Measurements from ENCODE around the gene PALD1. TPM values are rescaled to one million over a fixed set of nuclear protein-coding genes. Genes with fewer than 3 reads are reported as not detected.
A peak's percentile ranks its signal among the peaks of the same experiment; 100 is the strongest.

Gene PALD1
- total and polyA plus RNA-seq, 2 of the 13 experiments (the other 11 are each of a cell fraction or from before 2014, with no cell fraction given): 0.07 to 0.09 TPM

DNA sequence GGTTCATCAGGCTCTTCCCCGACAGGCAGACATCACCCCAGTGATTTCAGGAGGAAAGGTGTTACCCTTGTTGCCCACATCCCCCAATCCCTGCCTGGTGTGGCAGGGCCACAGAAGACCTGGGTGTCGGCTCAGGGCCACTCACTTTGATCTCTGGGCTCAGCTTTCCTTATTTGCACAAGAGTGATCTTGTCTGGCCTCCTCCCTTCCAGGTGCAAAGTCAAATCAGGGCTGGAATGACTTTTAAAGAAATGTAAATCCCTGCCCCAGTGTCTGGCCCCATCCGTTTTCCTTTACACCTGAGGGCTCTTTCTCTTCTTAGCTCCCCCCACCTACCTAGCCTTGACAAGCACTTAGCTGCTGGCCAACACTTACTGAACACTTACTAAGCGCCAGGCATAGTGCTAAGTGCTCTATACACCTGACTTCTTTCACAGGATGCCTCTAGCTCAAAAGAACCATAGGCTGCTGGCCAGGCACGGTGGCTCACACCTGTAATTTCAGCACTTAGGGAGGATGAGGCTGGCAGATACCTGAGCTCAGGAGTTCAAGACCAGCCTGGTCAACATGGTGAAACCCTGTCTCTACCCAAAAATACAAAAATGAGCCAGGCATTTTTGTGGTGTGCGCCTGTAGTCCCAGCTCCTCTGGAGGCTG lies 36.1 kb upstream of the PALD1 start (continued):
- TF ChIP-seq RARA (CRISPR knock-in tag; IDR thresholded peaks at IDR 0.05) (peak; percentile 83), DPF2 (CRISPR knock-in tag; IDR thresholded peaks at IDR 0.05; ENCODE audit: borderline replicate concordance, low read depth) (no peak; the same call in 1 of the 2 replicates), NCOR1 (IDR thresholded peaks at IDR 0.05; ENCODE audit: borderline replicate concordance, low read length) (peak; percentile 31; the same call in 1 of the 2 replicates), SRY (CRISPR knock-in tag; IDR thresholded peaks at IDR 0.05) (no peak), GPBP1L1 (CRISPR knock-in tag; IDR thresholded peaks at IDR 0.05) (no peak), MTF1 (CRISPR knock-in tag; IDR thresholded peaks at IDR 0.05) (no peak), PAXIP1 (CRISPR knock-in tag; conservative IDR thresholded peaks at IDR 0.05) (peak; percentile 82), RXRB (CRISPR knock-in tag; IDR thresholded peaks at IDR 0.05; ENCODE audit: borderline replicate concordance) (peak; percentile 71), NR2F2 (IDR thresholded peaks at IDR 0.05; ENCODE audit: borderline replicate concordance, low read depth) (peak; percentile 62; the same call in 1 of the 2 replicates), SOX13 (IDR thresholded peaks at IDR 0.05) (no peak), SOX13 (CRISPR knock-in tag; conservative IDR thresholded peaks at IDR 0.05 in 1 of 2, IDR thresholded peaks at IDR 0.05 in 1 of 2) (peak in 1 of 2 experiments; percentile 62; a peak in 2 of 4 replicates), ZNF224 (CRISPR knock-in tag; IDR thresholded peaks at IDR 0.05) (no peak), ATRX (CRISPR knock-in tag; IDR thresholded peaks at IDR 0.05; ENCODE audit: borderline replicate concordance) (no peak), HDAC6 (IDR thresholded peaks at IDR 0.05; ENCODE audit: low read depth, low read length) (no peak), PITX1 (CRISPR knock-in tag; IDR thresholded peaks at IDR 0.05) (peak; percentile 71), SKI (IDR thresholded peaks at IDR 0.05; ENCODE audit: partially characterized antibody) (peak; percentile 80), MZF1 (CRISPR knock-in tag; IDR thresholded peaks at IDR 0.05; ENCODE audit: borderline replicate concordance) (no peak), TBX3 (IDR thresholded peaks at IDR 0.05; ENCODE audit: borderline replicate concordance) (peak; percentile 40; the same call in 1 of the 2 replicates), TCF7L2 (IDR thresholded peaks at IDR 0.05; ENCODE audit: low read depth, low read length) (peak; percentile 87), ZNF570 (CRISPR knock-in tag; IDR thresholded peaks at IDR 0.05; ENCODE audit: borderline replicate concordance) (no peak), HOXD1 (CRISPR knock-in tag; IDR thresholded peaks at IDR 0.05) (0 out of 2 replicates have a peak, but pooled peaks have one; percentile 39), SRF (IDR thresholded peaks at IDR 0.05; ENCODE audit: low read depth, low read length) (peak; percentile 51; the same call in 1 of the 2 replicates), ZBTB7B (CRISPR knock-in tag; IDR thresholded peaks at IDR 0.05) (0 out of 2 replicates have a peak, but pooled peaks have one; percentile 27), HOXA3 (CRISPR knock-in tag; IDR thresholded peaks at IDR 0.05) (peak; percentile 64), KDM6A (CRISPR knock-in tag; IDR thresholded peaks at IDR 0.05; ENCODE audit: low read depth) (peak; percentile 45; the same call in 1 of the 2 replicates), TBX2 (CRISPR knock-in tag; IDR thresholded peaks at IDR 0.05; ENCODE audit: borderline replicate concordance) (peak; percentile 85; the same call in 1 of the 2 replicates)
- TF ChIP-seq, protein P1, sequence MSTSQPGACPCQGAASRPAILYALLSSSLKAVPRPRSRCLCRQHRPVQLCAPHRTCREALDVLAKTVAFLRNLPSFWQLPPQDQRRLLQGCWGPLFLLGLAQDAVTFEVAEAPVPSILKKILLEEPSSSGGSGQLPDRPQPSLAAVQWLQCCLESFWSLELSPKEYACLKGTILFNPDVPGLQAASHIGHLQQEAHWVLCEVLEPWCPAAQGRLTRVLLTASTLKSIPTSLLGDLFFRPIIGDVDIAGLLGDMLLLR (CRISPR knock-in tag; IDR thresholded peaks at IDR 0.05): no peak

Data from HepG2 (cell line).